Activated CD8-positive, alpha-beta T cell treated with anti-CD3 and anti-CD28 coated beads for 36 hours (primary cell): Measurements from ENCODE around the gene HERC6. TPM values are rescaled to one million over a fixed set of nuclear protein-coding genes. Genes with fewer than 3 reads are reported as not detected.
"Not testable (repeated sequence)": the region's sequence is repeated elsewhere in the genome, so short reads cannot be mapped to it uniquely, and the experiment has no call there.

Source experiments
- ATAC-seq: fragments of 200-7000 bp; cut with Tn5 transposase; one replicate; pipeline ENCODE4 v1.10.0; 2021; ENCODE audit warnings: mild to moderate bottlenecking, moderate library complexity
- CTCF ChIA-PET: fragments of 350-600 bp; sonication (Branson Sonifier 250); formaldehyde crosslinking; loops from one replicate; lab custom pipeline; 2021; ENCODE audit warnings: antibody characterized with exemption; lab: Charles Lee
- POLR2A ChIA-PET: fragments of 350-600 bp; sonication (Branson Sonifier 250); formaldehyde crosslinking; loops from one replicate; lab custom pipeline; 2021; ENCODE audit warnings: antibody characterized with exemption; lab: Charles Lee
- DNase-seq: peaks from one replicate; pipeline ENCODE4 v3.0.0-alpha.2; 2020
- H3K27ac Mint-ChIP-seq: one replicate; pipeline ENCODE4 v1.8.0; 2021; ENCODE audit warnings: mild to moderate bottlenecking, mixed read lengths
- H3K27me3 Mint-ChIP-seq: one replicate; pipeline ENCODE4 v1.8.0; 2021; ENCODE audit warnings: mixed read lengths
- H3K36me3 Mint-ChIP-seq: one replicate; pipeline ENCODE4 v1.8.0; 2021; ENCODE audit warnings: low read depth, mixed read lengths
- H3K4me1 Mint-ChIP-seq: one replicate; pipeline ENCODE4 v1.8.0; 2021; ENCODE audit warnings: low read depth, mixed read lengths
- H3K4me3 Mint-ChIP-seq: one replicate; pipeline ENCODE4 v1.8.0; 2021; ENCODE audit warnings: mild to moderate bottlenecking, moderate library complexity, mixed read lengths
- H3K9me3 Mint-ChIP-seq: one replicate; pipeline ENCODE4 v1.8.0; 2021; ENCODE audit warnings: mixed read lengths
- intact Hi-C: fragments of 100-400 bp; cut with micrococcal nuclease; formaldehyde crosslinking; loops from one replicate; pipeline ENCODE4 v1.10.0; 2022
- total RNA-seq, 2 experiments: library from RNA; stranded (reverse); gene quantifications; one replicate each; pipeline ENCODE4 v1.2.3, GENCODE V29; 2021
- TF ChIP-seq, protein P1 (sequence below): fragments of 200-600 bp; IDR thresholded peaks from one replicate; pipeline ENCODE4 v1.8.0; 2022; ENCODE audit warnings: antibody characterized with exemption, mild to moderate bottlenecking

HERC6 gene
- total RNA-seq, 2 experiments from 2014 or later = 3.0 to 4.0 TPM

GRCh38 chr4:88419874-88420273, 41.2 kb downstream of the HERC6 start:
- H3K36me3 Mint-ChIP-seq = no peaks in the 10 kb centered on the region
- H3K27me3 Mint-ChIP-seq = no peaks in the 10 kb centered on the region
- no peaks in the 10 kb centered on the region for H3K4me1 Mint-ChIP-seq
- H3K27ac Mint-ChIP-seq = no peak overlapping the region
- no peak overlapping the region for H3K4me3 Mint-ChIP-seq
- CTCF ChIA-PET = no interaction called here
- ATAC-seq = no peak
- intact Hi-C loops = no loop called here
- H3K9me3 Mint-ChIP-seq = no peaks in the 10 kb centered on the region
- TF ChIP-seq, protein P1, sequence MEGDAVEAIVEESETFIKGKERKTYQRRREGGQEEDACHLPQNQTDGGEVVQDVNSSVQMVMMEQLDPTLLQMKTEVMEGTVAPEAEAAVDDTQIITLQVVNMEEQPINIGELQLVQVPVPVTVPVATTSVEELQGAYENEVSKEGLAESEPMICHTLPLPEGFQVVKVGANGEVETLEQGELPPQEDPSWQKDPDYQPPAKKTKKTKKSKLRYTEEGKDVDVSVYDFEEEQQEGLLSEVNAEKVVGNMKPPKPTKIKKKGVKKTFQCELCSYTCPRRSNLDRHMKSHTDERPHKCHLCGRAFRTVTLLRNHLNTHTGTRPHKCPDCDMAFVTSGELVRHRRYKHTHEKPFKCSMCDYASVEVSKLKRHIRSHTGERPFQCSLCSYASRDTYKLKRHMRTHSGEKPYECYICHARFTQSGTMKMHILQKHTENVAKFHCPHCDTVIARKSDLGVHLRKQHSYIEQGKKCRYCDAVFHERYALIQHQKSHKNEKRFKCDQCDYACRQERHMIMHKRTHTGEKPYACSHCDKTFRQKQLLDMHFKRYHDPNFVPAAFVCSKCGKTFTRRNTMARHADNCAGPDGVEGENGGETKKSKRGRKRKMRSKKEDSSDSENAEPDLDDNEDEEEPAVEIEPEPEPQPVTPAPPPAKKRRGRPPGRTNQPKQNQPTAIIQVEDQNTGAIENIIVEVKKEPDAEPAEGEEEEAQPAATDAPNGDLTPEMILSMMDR = no peak
- POLR2A ChIA-PET = no interaction called here
- DNase-seq = no peak

- no peak for DNase-seq
- ChIA-PET CTCF (no interaction called here), POLR2A (interaction anchor here (0.7 kb wide), 1 partner anchor 149 kb away, joined by 3 read pairs; no protein-coding TSS in a partner anchor)
- TF ChIP-seq, protein P1 = no peak
- Mint-ChIP-seq H3K27me3 (no peaks in the 10 kb centered on the region), H3K9me3 (no peaks in the 10 kb centered on the region), H3K4me1 (no peaks in the 10 kb centered on the region), H3K4me3 (no peak overlapping the region), H3K36me3 (no peaks in the 10 kb centered on the region), H3K27ac (no peak overlapping the region)
- intact Hi-C loops = no loop called here
- no peak for ATAC-seq
Measured at GRCh38 chr4:88420844-88421243, 42.2 kb downstream of the HERC6 start.

GRCh38 chr4:88422403-88422802, 43.8 kb downstream of the HERC6 start:
- no peaks in the 10 kb centered on the region for H3K9me3 Mint-ChIP-seq
- DNase-seq (no peak), ATAC-seq (no peak)
- ChIA-PET POLR2A (no interaction called here), CTCF (interaction anchor here (1.6 kb wide), 1 partner anchor 93 kb away, joined by 3 read pairs; no protein-coding TSS in a partner anchor)
- TF ChIP-seq, protein P1 = no peak
- no peak overlapping the region for H3K4me3 Mint-ChIP-seq
- H3K36me3 Mint-ChIP-seq = no peaks in the 10 kb centered on the region
- intact Hi-C loops = no loop called here
- H3K27me3 Mint-ChIP-seq = no peaks in the 10 kb centered on the region
- H3K27ac Mint-ChIP-seq = no peak overlapping the region
- no peaks in the 10 kb centered on the region for H3K4me1 Mint-ChIP-seq

- Mint-ChIP-seq H3K4me1 (no peaks in the 10 kb centered on the region), H3K36me3 (peaks cover 10% of the 10 kb centered on the region), H3K9me3 (no peaks in the 10 kb centered on the region), H3K4me3 (no peak overlapping the region), H3K27me3 (no peaks in the 10 kb centered on the region), H3K27ac (no peak overlapping the region)
- TF ChIP-seq, protein P1 = no peak
- intact Hi-C loops = no loop called here
- ChIA-PET CTCF (no interaction called here), POLR2A (no interaction called here)
- DNase-seq (no peak), ATAC-seq (no peak)
Measured at GRCh38 chr4:88429401-88429800, 50.7 kb downstream of the HERC6 start.

DNA sequence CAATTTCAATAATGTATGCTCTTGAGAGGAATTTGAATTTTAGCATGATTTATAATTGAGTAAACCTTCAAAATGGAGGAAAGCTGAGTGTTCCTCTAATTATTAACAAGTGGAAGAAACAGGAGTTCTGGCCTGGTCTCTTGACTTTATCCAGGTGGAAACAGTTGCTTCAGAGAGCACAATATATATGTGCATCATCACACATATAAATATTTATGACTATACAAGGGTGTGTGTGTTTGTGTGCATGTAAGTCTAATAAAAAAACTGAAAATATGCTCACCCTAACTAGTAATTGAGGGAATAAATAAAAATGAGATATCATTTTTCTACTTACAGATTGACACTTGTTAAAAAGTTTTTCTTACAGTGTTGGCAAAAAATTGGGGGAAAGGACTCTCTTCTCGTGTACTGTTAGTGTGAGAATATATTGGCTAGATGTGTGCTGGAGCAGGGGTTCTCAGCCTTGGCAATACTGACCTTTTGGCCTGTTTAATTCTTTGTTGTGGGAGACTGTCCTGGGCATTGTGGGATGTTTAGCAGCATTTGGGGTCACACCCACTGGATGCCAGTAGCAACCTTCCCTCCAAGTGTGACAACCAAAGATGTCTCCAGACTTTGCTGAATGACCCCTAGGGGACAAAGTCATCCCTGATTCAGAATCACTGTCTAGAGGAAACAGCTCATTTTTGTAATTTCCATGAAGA, 57.5 kb downstream of the HERC6 start:
- no peaks in the 10 kb centered on the region for H3K4me1 Mint-ChIP-seq
- CTCF ChIA-PET = interaction anchor here (0.9 kb wide), 1 partner anchor 12 kb away, joined by 3 read pairs; no protein-coding TSS in a partner anchor
- no peaks in the 10 kb centered on the region for H3K27me3 Mint-ChIP-seq
- ATAC-seq (no peak), DNase-seq (no peak)
- TF ChIP-seq, protein P1 = no peak
- H3K36me3 Mint-ChIP-seq = peaks cover 11% of the 10 kb centered on the region
- H3K27ac Mint-ChIP-seq = no peak overlapping the region
- H3K4me3 Mint-ChIP-seq = no peak overlapping the region
- POLR2A ChIA-PET = interaction anchor here (0.7 kb wide), 1 partner anchor 21 kb away, joined by 4 read pairs; no protein-coding TSS in a partner anchor
- intact Hi-C loops = no loop called here
- H3K9me3 Mint-ChIP-seq = no peaks in the 10 kb centered on the region

DNA sequence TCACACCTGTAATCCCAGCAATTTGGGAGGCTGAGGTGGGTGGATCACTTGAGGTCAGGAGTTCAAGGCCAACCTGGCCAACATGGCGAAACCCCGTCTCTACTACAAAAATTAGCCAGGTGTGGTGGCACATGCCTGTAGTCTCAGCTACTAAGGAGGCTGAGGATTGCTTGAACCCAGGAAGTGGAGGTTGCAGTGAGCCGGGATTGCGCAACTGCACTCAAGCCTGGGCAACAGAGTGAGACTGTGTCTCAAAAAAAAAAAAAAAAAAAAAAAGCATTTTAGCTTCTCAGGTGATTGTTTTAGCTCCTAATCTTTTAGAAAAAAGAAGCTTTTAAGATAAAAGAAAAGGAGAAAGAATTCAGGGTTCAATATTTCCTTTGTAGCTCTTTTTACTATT, 59.2 kb downstream of the HERC6 start:
- CTCF ChIA-PET = interaction anchor here (1.0 to 1.6 kb wide), 4 partner anchors 43 to 589 kb away, joined by 3 to 5 read pairs (median 3); no protein-coding TSS in a partner anchor

More for the DNA sequence above, 59.2 kb downstream of the HERC6 start:
- ATAC-seq, DNase-seq, POLR2A ChIA-PET, H3K4me1 Mint-ChIP-seq, H3K9me3 Mint-ChIP-seq, H3K27ac Mint-ChIP-seq, intact Hi-C loops, H3K27me3 Mint-ChIP-seq, H3K4me3 Mint-ChIP-seq: not testable (repeated sequence)
- peaks cover 12% of the 10 kb centered on the region for H3K36me3 Mint-ChIP-seq
